H1 (cell line): Measurements from ENCODE around the gene NTRK2. TPM values are rescaled to one million over a fixed set of nuclear protein-coding genes. Genes with fewer than 3 reads are reported as not detected.

Experiments
- CTCF ChIA-PET: fragments of 300-600 bp; sonication (Branson Sonifier 250); formaldehyde crosslinking; loops from one replicate; lab custom pipeline; 2021; ENCODE audit not compliant: partially characterized antibody; lab: Charles Lee
- POLR2A ChIA-PET: fragments of 300-600 bp; sonication (Branson Sonifier 250); formaldehyde crosslinking; loops from one replicate; lab custom pipeline; 2021; ENCODE audit warnings: inconsistent platforms; ENCODE audit not compliant: partially characterized antibody; lab: Charles Lee
- DNase-seq, 2 experiments: peaks; one replicate each; pipeline versions ENCODE4 v3.0.0 to v3.0.0-alpha.2; 2010 to 2022; ENCODE audit warnings: low spot score in 2 of 2, low read depth in 1 of 2, mixed read lengths in 1 of 2
- FAIRE-seq: peaks from 2 replicates; lab custom pipeline; 2011; peaks lifted over from hg19 to GRCh38; lab: Jason Lieb, UNC
- H2AFZ ChIP-seq: 2 replicates; pipeline ENCODE4 v1.8.1; 2012; ENCODE audit warnings: low read length, inconsistent platforms
- H2AK5ac ChIP-seq: 2 replicates; pipeline ENCODE4 v1.6.1; 2013; ENCODE audit warnings: low read depth, low read length
- H2BK120ac ChIP-seq: replicated peaks from 2 replicates; pipeline ENCODE3; 2013; ENCODE audit warnings: low read depth, low read length, inconsistent platforms
- H2BK12ac ChIP-seq: 2 replicates; pipeline ENCODE4 v1.6.1; 2013; ENCODE audit warnings: low read depth, low read length
- H2BK15ac ChIP-seq: 2 replicates; pipeline ENCODE4 v1.6.1; 2013; ENCODE audit warnings: low read length
- H2BK20ac ChIP-seq: 2 replicates; pipeline ENCODE4 v1.6.1; 2013; ENCODE audit warnings: low read length
- H2BK5ac ChIP-seq: 2 replicates; pipeline ENCODE4 v1.6.1; 2013; ENCODE audit warnings: low read depth, low read length
- H3K14ac ChIP-seq: 2 replicates; pipeline ENCODE4 v1.6.1; 2013; ENCODE audit warnings: inconsistent platforms; ENCODE audit not compliant: insufficient read length
- H3K18ac ChIP-seq: 2 replicates; pipeline ENCODE4 v1.6.1; 2013; ENCODE audit warnings: low read length; ENCODE audit errors: extremely low read depth
- H3K23ac ChIP-seq: 2 replicates; pipeline ENCODE4 v1.6.1; 2013; ENCODE audit warnings: inconsistent platforms; ENCODE audit not compliant: insufficient read length
- H3K23me2 ChIP-seq: 2 replicates; pipeline ENCODE4 v1.6.1; 2013; ENCODE audit warnings: low read depth, low read length
- H3K27ac ChIP-seq: 2 replicates; pipeline ENCODE4 v1.6.1; 2011; ENCODE audit warnings: low read depth, low read length, inconsistent platforms
- H3K27me3 ChIP-seq, 4 experiments: replicated peaks in 1 of 4; 1 replicate in 1 of 4; 2 replicates in 3 of 4; pipeline versions ENCODE4 v1.6.1 to v1.8.1; 2011 to 2013; ENCODE audit warnings: low read length in 3 of 4, mild to moderate bottlenecking in 3 of 4, inconsistent platforms in 2 of 4, mixed read lengths in 2 of 4, moderate library complexity in 1 of 4; ENCODE audit not compliant: control insufficient read depth in 3 of 4, insufficient read depth in 3 of 4; ENCODE audit errors: extremely low read depth in 1 of 4
- H3K36me3 ChIP-seq, 4 experiments: 2 replicates each; pipeline versions ENCODE4 v1.6.1 to v1.8.1; 2011 to 2013; ENCODE audit warnings: mild to moderate bottlenecking in 4 of 4, low read length in 3 of 4, moderate library complexity in 2 of 4, control low read depth in 1 of 4, inconsistent platforms in 1 of 4; ENCODE audit not compliant: insufficient read depth in 4 of 4, control insufficient read depth in 2 of 4
- H3K4ac ChIP-seq: replicated peaks from 2 replicates; pipeline ENCODE3; 2013; ENCODE audit warnings: low read length, low read depth, mixed read lengths, inconsistent platforms; ENCODE audit not compliant: insufficient read length
- H3K4me1 ChIP-seq, 4 experiments: replicated peaks in 1 of 4; 1 replicate in 1 of 4; 2 replicates in 3 of 4; pipeline versions ENCODE4 v1.6.1 to v1.8.1; 2011 to 2013; ENCODE audit warnings: low read length in 3 of 4, inconsistent platforms in 2 of 4, mixed read lengths in 1 of 4; ENCODE audit not compliant: insufficient read depth in 4 of 4, control insufficient read depth in 3 of 4
- H3K4me2 ChIP-seq, 2 experiments: 2 replicates each; pipeline versions ENCODE4 v1.6.1 to v1.8.1; 2011 to 2013; ENCODE audit warnings: low read depth in 2 of 2, low read length in 2 of 2, control low read depth in 1 of 2, inconsistent platforms in 1 of 2, mild to moderate bottlenecking in 1 of 2; ENCODE audit not compliant: insufficient read depth in 1 of 2
- H3K4me3 ChIP-seq, 4 experiments: fragments of 200-600, 300-600 bp in 1 of 4; sonication (generic), shearing (Covaris generic), sonication (Bioruptor Twin) in 1 of 4; 2 replicates each; pipeline versions ENCODE4 v1.5.1 to v1.8.1; 2011 to 2016; ENCODE audit warnings: low read length in 4 of 4, low read depth in 3 of 4, control low read depth in 2 of 4, inconsistent platforms in 2 of 4, mild to moderate bottlenecking in 2 of 4, mixed read lengths in 1 of 4, moderate library complexity in 1 of 4; ENCODE audit not compliant: insufficient read depth in 2 of 4; ENCODE audit errors: extremely low read depth in 1 of 4
- H3K56ac ChIP-seq: replicated peaks from 2 replicates; pipeline ENCODE3; 2013; ENCODE audit warnings: low read depth, mild to moderate bottlenecking, mixed read lengths, low read length, inconsistent platforms; ENCODE audit not compliant: insufficient read length
- H3K79me1 ChIP-seq: 2 replicates; pipeline ENCODE4 v1.6.1; 2013; ENCODE audit warnings: low read depth, low read length, control low read depth
- H3K79me2 ChIP-seq, 2 experiments: 2 replicates each; pipeline versions ENCODE4 v1.6.1 to v1.8.1; 2012 to 2013; ENCODE audit warnings: low read length in 2 of 2, mild to moderate bottlenecking in 2 of 2, inconsistent platforms in 1 of 2; ENCODE audit not compliant: insufficient read depth in 2 of 2, control insufficient read depth in 1 of 2
- H3K9ac ChIP-seq, 4 experiments: replicated peaks in 1 of 4; 1 replicate in 1 of 4; 2 replicates in 3 of 4; pipeline versions ENCODE4 v1.6.1 to v1.8.1; 2011 to 2013; ENCODE audit warnings: low read depth in 3 of 4, low read length in 3 of 4, control low read depth in 2 of 4, mild to moderate bottlenecking in 2 of 4, moderate library complexity in 2 of 4, inconsistent platforms in 1 of 4; ENCODE audit errors: extremely low read depth in 1 of 4
- H3K9me3 ChIP-seq, 2 experiments: 2 replicates each; pipeline versions ENCODE4 v1.6.1 to v1.8.1; 2012 to 2013; ENCODE audit warnings: mild to moderate bottlenecking in 2 of 2, moderate library complexity in 2 of 2, control low read depth in 1 of 2, inconsistent platforms in 1 of 2, low read depth in 1 of 2, low read length in 1 of 2, mixed read lengths in 1 of 2; ENCODE audit not compliant: insufficient read depth in 2 of 2
- H4K20me1 ChIP-seq, 2 experiments: replicated peaks in 1 of 2; 2 replicates each; pipeline versions ENCODE3 to v1.8.1; 2011 to 2013; ENCODE audit warnings: inconsistent platforms in 2 of 2, low read length in 2 of 2, mild to moderate bottlenecking in 1 of 2; ENCODE audit not compliant: insufficient read depth in 2 of 2, control insufficient read depth in 1 of 2
- H4K5ac ChIP-seq: 2 replicates; pipeline ENCODE4 v1.6.1; 2013; ENCODE audit warnings: low read length, low read depth, mixed read lengths, inconsistent platforms; ENCODE audit not compliant: insufficient read length
- H4K8ac ChIP-seq: 2 replicates; pipeline ENCODE4 v1.8.0; 2013; ENCODE audit warnings: mild to moderate bottlenecking, moderate library complexity, low read length, inconsistent platforms; ENCODE audit not compliant: insufficient read depth; ENCODE audit errors: extremely low read depth
- H4K91ac ChIP-seq: replicated peaks from 2 replicates; pipeline ENCODE3; 2013; ENCODE audit warnings: low read length, mixed read lengths, inconsistent platforms; ENCODE audit not compliant: insufficient read length
- KDM4A ChIP-seq: IDR thresholded peaks from one replicate; pipeline ENCODE4 v1.7.1; 2012; ENCODE audit warnings: low read depth, mild to moderate bottlenecking, moderate library complexity, low read length, inconsistent platforms; ENCODE audit not compliant: severe bottlenecking
- MAX ChIP-seq: IDR thresholded peaks from 2 replicates; pipeline ENCODE4 v1.6.1; 2012; ENCODE audit warnings: inconsistent platforms
- SUZ12 ChIP-seq: fragments of 200-600 bp; sonication (generic); IDR thresholded peaks from 2 replicates; pipeline ENCODE4 v1.6.1; 2012; ENCODE audit warnings: mild to moderate bottlenecking, inconsistent platforms, low read length, moderate library complexity, mixed read lengths
- TAF7 ChIP-seq: optimal IDR thresholded peaks from 2 replicates; pipeline ENCODE3; 2011; ENCODE audit warnings: low read depth, mild to moderate bottlenecking, inconsistent platforms, low read length, moderate library complexity, borderline replicate concordance
- WGBS, 2 experiments: shearing (Covaris generic) in 1 of 2; methylation state at CpG; one replicate each; pipeline versions ENCODE4 v1.1.6 to v1.1.7; 2013 to 2015; ENCODE audit warnings: low lambda C conversion rate in 2 of 2, mixed read lengths in 2 of 2, inconsistent platforms in 1 of 2, low coverage in 1 of 2, missing lambda C conversion rate in 1 of 2; ENCODE audit not compliant: insufficient replicate concordance in 2 of 2, insufficient coverage in 1 of 2, insufficient read length in 1 of 2; ENCODE audit errors: extremely low coverage in 1 of 2, missing lambda C conversion rate in 1 of 2; 5-methylcytosine and 5-hydroxymethylcytosine counted together
- polyA plus RNA-seq, 7 experiments: library from polyadenylated mRNA; depleted of rRNA in 3 of 7; stranded (reverse) in 5 of 7; unstranded in 2 of 7; fragments of >200 nt in 5 of 7; fragments of 200-250 nt in 2 of 7; gene quantifications; 1 replicate in 5 of 7; 2 replicates in 1 of 7; 4 replicates in 1 of 7; pipeline versions ENCODE4 v1.2.1 to v1.2.3, GENCODE V29; 2011 to 2013; ENCODE audit warnings: missing spikeins in 2 of 7, mixed read lengths in 2 of 7
- total RNA-seq: library from RNA; stranded (reverse); fragmentation: NEBNext Ultra II Directional; extraction: Animal tissue kit (Norgen Biotek cat#: 25700); gene quantifications from 2 replicates; pipeline ENCODE4 v1.2.1, GENCODE V29; 2021

NTRK2 gene
- total and polyA plus RNA-seq, 2 of the 8 experiments (the other 6 are each of a cell fraction or from before 2014, with no cell fraction given), result 0.03 to 0.04 TPM

DNA sequence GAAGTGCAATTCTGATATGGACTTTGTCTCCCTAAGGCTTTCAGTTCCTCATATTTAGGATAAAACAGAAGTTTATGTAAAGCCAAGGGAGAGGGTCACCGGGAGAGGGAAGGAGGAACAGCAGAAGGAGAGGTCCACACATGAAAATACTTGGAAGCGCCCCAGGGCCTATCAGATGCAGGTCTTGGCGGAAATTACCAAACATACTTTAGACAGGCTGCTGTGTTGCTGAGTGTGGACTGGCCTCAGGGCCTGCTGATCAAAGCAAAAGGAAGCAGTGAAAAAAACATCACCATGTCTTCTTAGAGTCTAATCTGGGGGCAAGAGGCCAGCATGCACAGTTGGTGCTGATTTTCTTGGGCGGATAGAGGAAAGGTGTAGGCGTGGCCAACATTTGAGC is 14.1 kb upstream of the NTRK2 start:
- no peak overlapping the region for H2BK120ac ChIP-seq
- H4K91ac ChIP-seq, result no peak overlapping the region
- H2BK12ac ChIP-seq, result no peak overlapping the region
- H3K23me2 ChIP-seq, result no peaks in the 10 kb centered on the region
- H3K36me3 ChIP-seq, result no peaks in the 10 kb centered on the region
- H3K9me3 ChIP-seq, result no peaks in the 10 kb centered on the region
- no peak overlapping the region for H3K4me3 ChIP-seq
- H4K20me1 ChIP-seq, result no peaks in the 10 kb centered on the region
- WGBS, 2 experiments, result 91% methylated on average over 5 of the region's 5 CpGs; no CpG with 5 or more reads in 1 of the 2 experiments
- H2BK20ac ChIP-seq, result no peak overlapping the region
- no peak overlapping the region for H2AFZ ChIP-seq
- no peak overlapping the region for H4K8ac ChIP-seq
- no peak overlapping the region for H3K4ac ChIP-seq
- no peak overlapping the region for H2BK5ac ChIP-seq
- no peaks in the 10 kb centered on the region for H3K27me3 ChIP-seq
- H3K18ac ChIP-seq, result no peak overlapping the region
- no peak overlapping the region for H3K4me2 ChIP-seq
- no peak overlapping the region for H2BK15ac ChIP-seq
- no peak overlapping the region for H3K27ac ChIP-seq
- no peak for FAIRE-seq
- H3K9ac ChIP-seq, result no peak overlapping the region
- ChIA-PET POLR2A (no interaction called here), CTCF (interaction anchor here (1.0 kb wide), 1 partner anchor 252 kb away, joined by 3 read pairs; no protein-coding TSS in a partner anchor)
- H2AK5ac ChIP-seq, result no peak overlapping the region
- H3K79me1 ChIP-seq, result no peaks in the 10 kb centered on the region
- TF ChIP-seq KDM4A, result no peak
- TF ChIP-seq TAF7, result no peak
- TF ChIP-seq SUZ12, result no peak
- TF ChIP-seq MAX, result no peak
- no peak overlapping the region for H4K5ac ChIP-seq
- H3K23ac ChIP-seq, result no peak overlapping the region
- no peak for DNase-seq
- H3K56ac ChIP-seq, result no peak overlapping the region
- no peaks in the 10 kb centered on the region for H3K4me1 ChIP-seq
- H3K79me2 ChIP-seq, result no peaks in the 10 kb centered on the region
- no peak overlapping the region for H3K14ac ChIP-seq
